ENCODE results near the gene CYP3A4.

The CYP3A4 gene

DNA sequence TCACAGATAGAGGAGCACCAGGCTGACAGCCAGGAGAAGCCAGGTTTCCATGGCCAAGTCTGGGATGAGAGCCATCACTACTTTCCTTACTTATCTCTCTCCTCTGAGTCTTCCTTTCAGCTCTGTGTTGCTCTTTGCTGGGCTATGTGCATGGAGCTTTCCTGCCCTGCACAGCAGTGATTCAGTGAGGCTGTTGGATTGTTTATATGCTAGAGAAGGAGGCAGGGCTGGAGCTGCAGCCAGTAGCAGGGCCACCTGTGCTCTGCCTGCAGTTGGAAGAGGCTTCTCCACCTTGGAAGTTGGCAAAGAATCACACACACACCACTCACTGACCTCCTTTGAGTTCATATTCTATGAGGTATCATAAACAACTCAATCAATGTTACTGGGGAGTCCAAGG, at the start of gene CYP3A4:
CYP3A4 (minus strand) TSS at position 178 of the 400 bp plus-strand sequence; CDS start at position 75, 103 bp downstream.
- TF ChIP-seq POLR2A (IDR thresholded peaks at IDR 0.05; ENCODE audit: low read depth, low read length), result no peak
- FAIRE-seq, result no peak

DNA sequence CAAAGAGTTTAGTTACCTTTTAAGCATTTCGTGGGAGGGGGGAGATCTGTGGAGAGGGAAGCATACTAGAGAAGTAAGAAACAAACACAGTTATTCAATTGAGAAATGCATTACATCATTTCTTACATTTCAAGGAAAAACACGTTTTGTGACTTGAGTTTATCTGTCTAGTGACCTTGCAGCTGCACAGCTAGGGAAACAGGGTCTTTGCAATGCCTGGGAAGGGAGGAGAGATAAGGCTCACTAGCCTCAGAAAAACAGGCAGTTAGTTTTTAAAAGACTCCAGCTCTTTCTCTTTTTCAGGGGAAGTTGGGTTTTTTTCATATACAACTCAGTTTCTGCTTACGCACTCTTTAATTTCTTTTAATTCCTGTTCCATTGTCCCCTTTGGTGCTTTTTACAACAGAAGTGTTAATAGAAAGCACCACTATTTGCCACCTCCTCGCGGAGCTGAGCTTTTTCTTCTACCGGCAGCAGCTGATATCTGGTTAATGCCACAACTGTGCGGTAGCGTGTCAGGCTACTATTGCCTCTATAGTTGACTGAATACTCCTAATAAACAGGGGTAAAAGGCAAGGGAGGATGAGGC, 49.4 kb upstream of the CYP3A4 start:
- no peak for TF ChIP-seq POLR2A (IDR thresholded peaks at IDR 0.05; ENCODE audit: low read depth, low read length)
- DNase-seq (ENCODE audit: insufficient read length, low spot score) (no peak), FAIRE-seq (no peak)

More for the DNA sequence above, at the start of gene CYP3A4:
- DNase-seq (ENCODE audit: insufficient read length, low spot score), result no peak

DNA sequence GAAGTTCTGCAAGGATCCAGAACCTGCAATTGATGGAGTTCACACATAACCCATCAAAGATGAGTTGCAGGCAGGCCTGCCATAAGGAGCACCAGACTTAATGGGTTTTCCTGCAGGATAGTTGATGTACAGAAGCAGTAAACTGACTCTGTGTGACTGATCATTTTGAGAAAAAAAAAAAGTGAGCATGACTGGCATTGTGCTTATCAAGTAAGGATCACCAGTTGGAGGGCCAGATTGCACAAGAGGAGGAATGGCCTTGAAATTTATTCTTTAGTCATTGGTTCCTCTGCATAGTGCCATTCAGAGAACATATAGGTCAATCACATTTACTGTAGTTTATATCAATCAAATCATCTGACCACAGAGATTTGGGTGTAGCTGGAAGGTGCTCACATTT, 47.6 kb upstream of the CYP3A4 start:
- DNase-seq (ENCODE audit: insufficient read length, low spot score) (no peak), FAIRE-seq (no peak)
- TF ChIP-seq POLR2A (IDR thresholded peaks at IDR 0.05; ENCODE audit: low read depth, low read length), result no peak

DNA sequence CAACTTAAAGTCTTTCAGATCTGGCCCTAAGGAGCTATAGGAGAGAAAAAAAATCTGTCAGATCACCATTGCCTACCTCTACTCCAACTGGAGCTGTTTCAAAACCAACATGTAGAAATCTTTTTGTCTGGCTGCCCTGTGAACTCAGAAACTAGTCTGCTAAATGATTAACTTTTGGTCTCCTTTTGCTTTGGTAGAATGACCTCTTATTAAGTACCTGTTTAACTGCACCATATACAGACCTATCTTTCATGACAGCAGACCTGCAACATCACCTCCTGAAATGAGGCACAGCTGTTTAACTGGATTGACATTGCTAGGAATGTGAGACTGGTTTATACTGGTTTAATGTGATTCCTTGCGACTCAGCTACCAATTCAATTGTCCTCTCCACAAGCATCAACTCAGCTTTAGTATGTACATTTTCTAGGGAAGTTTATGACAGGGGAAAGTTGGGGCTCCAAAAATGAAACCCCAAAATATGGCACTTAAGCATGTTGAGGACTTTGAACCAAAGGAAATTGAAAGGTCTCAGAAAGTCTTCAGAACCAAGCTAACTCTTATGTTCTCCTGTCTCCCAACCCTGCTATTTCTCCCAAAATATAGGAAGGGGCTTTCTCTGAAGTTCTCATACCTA, 45.7 kb upstream of the CYP3A4 start:
- FAIRE-seq (no peak), DNase-seq (ENCODE audit: insufficient read length, low spot score) (no peak)
- TF ChIP-seq POLR2A (IDR thresholded peaks at IDR 0.05; ENCODE audit: low read depth, low read length), result no peak

DNA sequence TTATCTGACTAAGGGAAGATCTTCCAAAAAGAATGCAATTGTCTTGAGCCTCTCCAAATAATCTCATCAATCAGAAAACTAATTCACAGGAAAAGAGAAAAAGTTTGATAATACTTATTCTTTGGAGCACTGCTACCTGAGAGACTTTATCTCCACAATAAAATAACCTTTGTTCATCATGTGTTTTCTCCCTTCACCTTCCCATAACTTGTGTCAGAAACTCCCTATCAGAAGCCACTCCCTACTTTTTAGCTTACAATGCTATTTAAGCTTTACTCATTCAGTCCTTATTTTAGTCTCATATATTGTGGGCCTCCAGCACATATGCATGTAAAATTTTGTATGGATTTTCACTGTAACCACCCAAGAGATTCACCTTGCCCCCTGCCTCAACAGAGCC, 44.8 kb upstream of the CYP3A4 start:
- no peak for DNase-seq (ENCODE audit: insufficient read length, low spot score)
- no peak for TF ChIP-seq POLR2A (IDR thresholded peaks at IDR 0.05; ENCODE audit: low read depth, low read length)
- FAIRE-seq, result no peak

DNA sequence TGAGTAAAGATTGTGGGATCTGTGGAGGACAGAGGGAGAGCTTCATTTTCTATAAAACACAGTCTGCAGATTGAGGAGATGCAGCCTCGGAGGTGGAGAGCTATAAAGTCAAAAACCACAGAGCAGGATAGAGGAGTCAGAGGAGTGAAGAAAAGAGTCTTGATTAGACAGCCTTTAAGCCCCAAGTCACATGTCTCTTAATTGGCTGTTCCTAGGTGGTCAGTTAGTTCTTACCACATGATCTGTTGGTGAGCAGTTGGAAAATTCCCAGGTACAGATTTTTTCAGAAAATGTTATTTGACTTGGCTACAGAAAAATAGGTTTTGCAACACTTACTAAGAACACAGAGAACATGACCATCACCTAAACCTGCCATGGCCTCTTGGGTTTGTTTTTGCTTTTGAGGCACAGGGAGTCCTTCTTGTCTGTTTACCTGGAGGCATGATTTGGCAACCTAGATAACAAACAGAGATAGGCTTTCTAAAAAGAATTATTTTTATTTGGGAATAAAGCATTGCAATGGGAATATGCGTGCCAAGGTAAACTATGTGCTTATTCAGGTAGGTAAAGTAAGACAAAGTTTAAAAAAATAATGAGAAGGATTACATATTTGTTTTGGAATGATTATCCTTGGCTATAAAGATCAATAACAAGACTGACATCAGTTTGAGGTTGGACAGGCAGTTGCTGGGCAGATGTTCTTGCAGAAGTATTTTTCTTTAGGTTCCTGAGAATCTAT, 43.2 kb upstream of the CYP3A4 start:
- TF ChIP-seq POLR2A (IDR thresholded peaks at IDR 0.05; ENCODE audit: low read depth, low read length), result no peak
- no peak for DNase-seq (ENCODE audit: insufficient read length, low spot score)

DNA sequence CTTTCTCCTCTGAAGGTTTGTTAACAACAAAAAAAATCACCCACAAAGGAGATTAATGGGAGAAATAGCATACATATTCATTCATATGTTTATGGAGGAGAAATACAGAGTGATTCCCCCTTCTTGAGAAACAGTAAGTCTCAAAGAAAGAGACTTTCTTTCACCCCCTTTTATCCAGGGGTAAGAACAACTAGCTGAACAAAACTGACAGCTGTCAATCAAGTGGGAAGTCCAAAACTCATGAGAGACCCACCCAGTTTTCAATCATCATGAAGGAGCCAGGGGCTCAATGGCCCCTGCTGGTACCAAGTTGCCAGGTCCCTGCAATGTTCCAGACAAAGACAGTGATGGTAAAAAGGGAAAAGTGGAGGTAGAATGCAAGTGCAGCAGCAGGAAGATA, 41.9 kb upstream of the CYP3A4 start:
- no peak for DNase-seq (ENCODE audit: insufficient read length, low spot score)
- FAIRE-seq, result no peak
- no peak for TF ChIP-seq POLR2A (IDR thresholded peaks at IDR 0.05; ENCODE audit: low read depth, low read length)

More for the DNA sequence above, 43.2 kb upstream of the CYP3A4 start:
- FAIRE-seq, result no peak

DNA sequence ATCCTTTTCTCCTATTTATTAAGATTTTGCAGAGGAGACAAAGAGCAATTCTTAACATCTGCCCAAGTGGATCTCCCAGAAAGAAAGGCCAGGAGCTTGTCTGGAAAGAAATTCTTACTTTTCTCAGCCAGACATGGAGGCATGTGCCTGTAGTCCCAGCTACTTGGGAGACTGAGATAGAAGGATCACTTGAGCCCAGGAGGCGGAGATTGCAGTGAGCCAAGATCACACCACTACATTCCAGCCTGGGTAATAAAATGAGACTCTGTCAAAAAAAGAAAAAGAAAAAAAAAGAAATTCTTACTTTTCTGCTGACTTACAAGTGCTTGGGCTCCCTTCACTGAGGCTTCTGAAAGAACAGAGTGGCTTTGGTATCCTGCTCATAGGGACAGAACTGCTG, 41.5 kb upstream of the CYP3A4 start:
- no peak for FAIRE-seq
- no peak for TF ChIP-seq POLR2A (IDR thresholded peaks at IDR 0.05; ENCODE audit: low read depth, low read length)
- no peak for DNase-seq (ENCODE audit: insufficient read length, low spot score)

DNA sequence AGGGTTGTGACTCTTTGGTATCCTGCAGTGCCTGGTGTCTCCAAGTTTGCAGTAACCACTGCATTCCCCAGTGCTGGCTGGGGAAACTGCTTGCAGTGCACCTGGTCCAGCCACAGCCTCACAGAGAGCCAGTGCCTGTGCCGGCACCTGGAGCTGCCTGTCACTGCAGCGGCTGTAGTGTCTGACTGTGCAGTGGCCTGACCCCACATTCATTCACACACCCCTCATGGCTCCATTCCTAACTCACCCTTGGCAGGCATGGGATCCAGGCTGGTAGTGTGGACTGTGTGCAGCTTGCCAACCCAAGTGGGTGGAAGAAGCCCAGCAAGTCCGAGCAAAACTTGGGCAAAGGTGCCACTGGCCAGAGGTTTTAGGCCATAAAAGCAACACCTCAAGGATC, 40.1 kb upstream of the CYP3A4 start:
- no peak for FAIRE-seq
- DNase-seq (ENCODE audit: insufficient read length, low spot score), result no peak
- no peak for TF ChIP-seq POLR2A (IDR thresholded peaks at IDR 0.05; ENCODE audit: low read depth, low read length)

DNA sequence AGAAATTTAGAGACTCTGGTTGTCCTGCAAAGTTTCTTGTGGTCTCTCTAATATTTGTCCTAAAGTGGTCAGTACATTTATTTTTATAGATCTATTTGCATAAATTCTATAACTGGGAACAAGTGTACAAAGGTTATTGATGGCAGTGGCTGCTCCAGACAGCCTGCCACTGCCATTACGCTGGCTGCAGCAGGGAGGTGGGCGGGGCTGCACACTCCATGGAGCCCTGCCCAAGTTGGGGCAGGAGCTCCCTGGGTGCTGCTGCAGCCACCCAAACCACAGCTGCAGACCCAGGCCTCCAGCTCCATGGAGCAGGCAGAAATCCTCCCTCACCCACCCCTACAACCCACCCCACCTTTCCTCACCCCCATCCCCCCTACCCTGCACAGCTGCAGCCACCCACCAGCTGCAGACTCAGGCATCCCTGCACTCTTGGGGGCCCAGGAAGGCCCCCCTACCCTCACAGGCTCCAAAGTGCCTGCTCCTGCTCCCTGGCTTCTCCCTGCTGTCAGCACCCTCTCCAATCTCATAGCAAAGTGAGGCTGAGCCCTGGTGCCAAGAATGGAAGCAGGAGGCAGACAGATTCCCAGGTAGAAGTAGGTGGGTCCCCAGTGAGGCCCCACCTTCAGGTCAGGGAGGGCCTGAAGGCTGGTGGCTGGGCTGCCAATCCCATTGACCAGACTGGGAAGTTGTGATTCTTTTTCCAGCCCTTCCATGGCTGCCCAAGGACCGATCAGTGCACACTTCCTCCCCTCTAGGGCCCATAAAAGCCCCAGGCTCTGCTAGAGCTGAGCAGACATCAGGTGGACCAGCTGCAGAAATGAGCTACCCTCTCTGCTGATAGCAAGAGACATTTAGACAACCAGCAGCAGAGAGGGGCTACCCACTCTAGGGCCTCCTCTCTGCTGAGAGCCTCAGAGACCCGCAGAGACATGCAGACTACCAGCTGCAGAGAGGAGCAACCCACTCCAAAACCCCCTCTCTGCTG, 39.0 kb upstream of the CYP3A4 start:
- no peak for TF ChIP-seq POLR2A (IDR thresholded peaks at IDR 0.05; ENCODE audit: low read depth, low read length)
- FAIRE-seq, result no peak
- DNase-seq (ENCODE audit: insufficient read length, low spot score), result no peak

DNA sequence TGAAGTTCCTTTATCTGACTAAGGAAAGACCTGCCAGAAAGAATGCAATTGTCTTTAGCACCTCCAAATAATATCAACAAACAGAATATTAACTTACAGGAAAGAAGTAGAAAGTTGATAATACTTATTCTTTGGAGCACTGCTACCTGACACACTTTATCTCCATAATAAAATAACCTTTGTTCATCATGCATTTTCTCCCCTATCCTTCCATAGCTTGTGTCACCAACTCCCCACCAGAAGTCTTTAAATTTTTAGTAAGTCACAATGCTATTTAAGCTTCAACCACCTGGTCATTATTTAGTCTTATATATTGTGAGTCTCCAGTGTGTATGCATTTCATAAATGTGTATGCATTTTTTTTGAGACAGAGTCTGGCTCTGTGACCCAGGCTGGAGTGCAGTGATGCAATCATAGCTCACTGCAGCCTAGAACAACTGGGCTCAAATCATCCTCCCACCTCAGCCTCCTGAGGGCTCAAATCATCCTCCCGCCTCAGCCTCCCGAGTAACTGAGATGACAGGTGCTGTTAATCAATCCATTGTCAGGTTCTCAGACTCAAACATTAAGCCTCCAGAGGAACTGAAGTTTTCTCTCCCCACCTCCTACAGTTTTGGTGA, 36.5 kb upstream of the CYP3A4 start:
- no peak for TF ChIP-seq POLR2A (IDR thresholded peaks at IDR 0.05; ENCODE audit: low read depth, low read length)
- FAIRE-seq, result no peak
- no peak for DNase-seq (ENCODE audit: insufficient read length, low spot score)

DNA sequence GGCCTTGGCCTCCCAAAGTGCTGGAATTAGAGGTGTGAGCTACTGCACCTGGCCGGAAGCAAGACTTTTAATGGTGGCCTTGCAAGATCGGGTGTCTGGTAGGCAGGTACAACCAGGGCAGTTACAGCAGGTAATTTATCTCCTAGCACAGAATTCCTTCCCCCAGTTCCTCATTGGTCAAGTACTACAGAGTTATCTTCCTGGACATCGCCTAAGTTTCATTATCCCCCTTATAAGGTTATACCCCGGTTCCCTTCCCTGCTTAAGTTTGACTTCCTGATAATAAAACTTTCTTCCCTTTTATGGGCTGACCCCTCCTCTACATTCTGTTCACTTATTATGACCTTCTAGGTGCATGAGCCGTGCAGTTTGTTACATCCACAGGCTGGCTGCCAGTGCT, 24.8 kb upstream of the CYP3A4 start:
- DNase-seq (ENCODE audit: insufficient read length, low spot score), result no peak
- TF ChIP-seq POLR2A (IDR thresholded peaks at IDR 0.05; ENCODE audit: low read depth, low read length), result no peak
- no peak for FAIRE-seq

DNA sequence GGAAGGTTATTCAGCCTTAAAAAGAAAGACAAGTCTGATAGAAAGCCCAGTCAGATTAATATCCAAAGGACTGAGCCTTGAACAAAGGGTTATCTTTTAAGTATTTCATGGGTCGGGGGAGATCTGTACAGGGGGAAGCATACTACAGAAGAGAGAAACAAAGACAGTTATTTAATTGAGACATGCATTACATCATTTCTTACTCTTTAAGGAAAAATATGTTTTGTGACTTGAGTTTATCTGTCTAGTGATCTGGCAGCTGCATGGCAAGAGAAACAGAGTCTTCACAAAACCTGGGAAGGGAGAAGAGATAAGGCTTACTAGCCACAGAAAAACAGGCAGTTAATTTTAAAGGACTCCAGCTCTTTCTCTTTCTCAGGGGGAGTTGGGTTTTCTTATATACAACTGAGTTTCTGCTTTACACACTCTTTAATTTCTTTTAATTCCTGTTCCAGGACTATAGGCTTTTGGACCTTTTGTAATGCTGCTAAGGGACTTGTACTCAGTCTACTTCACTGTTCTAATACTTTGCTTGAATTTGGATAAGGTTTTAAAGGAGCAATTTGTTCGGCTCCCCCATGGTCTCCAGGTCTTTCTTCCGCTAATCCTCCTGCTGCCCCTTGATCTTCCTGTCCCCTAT, 23.0 kb upstream of the CYP3A4 start:
- FAIRE-seq (no peak), DNase-seq (ENCODE audit: insufficient read length, low spot score) (no peak)
- no peak for TF ChIP-seq POLR2A (IDR thresholded peaks at IDR 0.05; ENCODE audit: low read depth, low read length)
